Measurements from ENCODE around the gene SEC14L5.

The SEC14L5 gene

GRCh38 chr16:5006348-5007193, 48.4 kb downstream of the SEC14L5 start:
- Histone ChIP-seq H3K4me3 (ENCODE audit: low read depth in 1 of 2, low read length in 1 of 2) (no peak overlapping the region), H3K27ac (no peak overlapping the region), H3K9me3 (no peaks in the 10 kb centered on the region), H3K36me3 (no peaks in the 10 kb centered on the region), H3K27me3 (peaks cover 30% of the 10 kb centered on the region), H3K4me1 (ENCODE audit: control insufficient read depth in 1 of 2, insufficient read depth in 1 of 2, low read depth in 1 of 2, low read length in 1 of 2) (no peaks in the 10 kb centered on the region)
- no peak for TF ChIP-seq CTCF (IDR thresholded peaks at IDR 0.05)

- H3K36me3 ChIP-seq: no peaks in the 10 kb centered on the region
- H3K27ac ChIP-seq: no peak overlapping the region
- no peak for TF ChIP-seq CTCF (IDR thresholded peaks at IDR 0.05)
- no peaks in the 10 kb centered on the region for H3K4me1 ChIP-seq (ENCODE audit: control insufficient read depth in 1 of 2, insufficient read depth in 1 of 2, low read depth in 1 of 2, low read length in 1 of 2)
- no peak overlapping the region for H3K4me3 ChIP-seq (ENCODE audit: low read depth in 1 of 2, low read length in 1 of 2)
- H3K9me3 ChIP-seq: no peaks in the 10 kb centered on the region
- peaks cover 31% of the 10 kb centered on the region for H3K27me3 ChIP-seq
Observed at GRCh38 chr16:5007256-5007655, 49.1 kb downstream of the SEC14L5 start.

- Histone ChIP-seq H3K27ac (no peak overlapping the region), H3K4me3 (ENCODE audit: low read depth in 1 of 2, low read length in 1 of 2) (no peak overlapping the region), H3K36me3 (no peaks in the 10 kb centered on the region), H3K9me3 (no peaks in the 10 kb centered on the region), H3K4me1 (ENCODE audit: control insufficient read depth in 1 of 2, insufficient read depth in 1 of 2, low read depth in 1 of 2, low read length in 1 of 2) (no peaks in the 10 kb centered on the region), H3K27me3 (peaks cover 31% of the 10 kb centered on the region)
- no peak for TF ChIP-seq CTCF (IDR thresholded peaks at IDR 0.05)
Observed at GRCh38 chr16:5008311-5008731, 50.2 kb downstream of the SEC14L5 start.

- Histone ChIP-seq H3K27me3 (peaks cover 31% of the 10 kb centered on the region), H3K4me1 (ENCODE audit: control insufficient read depth in 1 of 2, insufficient read depth in 1 of 2, low read depth in 1 of 2, low read length in 1 of 2) (no peaks in the 10 kb centered on the region), H3K27ac (no peak overlapping the region), H3K36me3 (no peaks in the 10 kb centered on the region), H3K4me3 (ENCODE audit: low read depth in 1 of 2, low read length in 1 of 2) (no peak overlapping the region), H3K9me3 (no peaks in the 10 kb centered on the region)
- no peak for TF ChIP-seq CTCF (IDR thresholded peaks at IDR 0.05)
Observed at GRCh38 chr16:5010576-5011329, 52.6 kb downstream of the SEC14L5 start.

- Histone ChIP-seq H3K36me3 (no peaks in the 10 kb centered on the region), H3K9me3 (no peaks in the 10 kb centered on the region), H3K27ac (no peak overlapping the region), H3K4me3 (ENCODE audit: low read depth in 1 of 2, low read length in 1 of 2) (no peak overlapping the region), H3K27me3 (peaks cover 31% of the 10 kb centered on the region), H3K4me1 (ENCODE audit: control insufficient read depth in 1 of 2, insufficient read depth in 1 of 2, low read depth in 1 of 2, low read length in 1 of 2) (no peaks in the 10 kb centered on the region)
- no peak for TF ChIP-seq CTCF (IDR thresholded peaks at IDR 0.05)
Observed at GRCh38 chr16:5011637-5012036, 53.5 kb downstream of the SEC14L5 start.

All from neutrophil (primary cell).